HT-29 (cell line): ENCODE results near the gene HOGA1. TPM values are rescaled to one million over a fixed set of nuclear protein-coding genes. Genes with fewer than 3 reads are reported as not detected.
A peak's percentile ranks its signal among the peaks of the same experiment; 100 is the strongest.
"Not testable (repeated sequence)": the region's sequence is repeated elsewhere in the genome, so short reads cannot be mapped to it uniquely, and the experiment has no call there.

Experiments
- DNase-seq: peaks from one replicate; pipeline ENCODE4 v3.0.0-alpha.2; 2015; ENCODE audit warnings: low spot score
- total RNA-seq: library from RNA; depleted of rRNA; stranded (reverse); fragments of >200 nt; shearing (Covaris generic); gene quantifications from 2 replicates; pipeline ENCODE4 v1.2.3, GENCODE V29; 2014

The HOGA1 gene
- total RNA-seq, 1 experiment from 2014 or later: 0.36 TPM

- not testable (repeated sequence) for DNase-seq
Observed at GRCh38 chr10:97554336-97554735, 29.9 kb upstream of the HOGA1 start.

GRCh38 chr10:97555541-97555940, 28.6 kb upstream of the HOGA1 start:
- DNase-seq: not testable (repeated sequence)

GRCh38 chr10:97560731-97561381, 23.3 kb upstream of the HOGA1 start:
- not testable (repeated sequence) for DNase-seq

GRCh38 chr10:97561386-97562077, 22.7 kb upstream of the HOGA1 start:
- not testable (repeated sequence) for DNase-seq

- not testable (repeated sequence) for DNase-seq
Observed at GRCh38 chr10:97562329-97562728, 21.9 kb upstream of the HOGA1 start.

GRCh38 chr10:97563337-97563736, 20.9 kb upstream of the HOGA1 start:
- no peak for DNase-seq

GRCh38 chr10:97564776-97565175, 19.4 kb upstream of the HOGA1 start:
- DNase-seq: no peak

- DNase-seq: no peak
Observed at GRCh38 chr10:97566336-97566996, 17.7 kb upstream of the HOGA1 start.

GRCh38 chr10:97567891-97568290, 16.3 kb upstream of the HOGA1 start:
- no peak for DNase-seq

- DNase-seq: no peak
Observed at GRCh38 chr10:97570146-97570788, 13.9 kb upstream of the HOGA1 start.

- DNase-seq: no peak
Observed at GRCh38 chr10:97570789-97571471, 13.3 kb upstream of the HOGA1 start.

- peak; percentile 65 for DNase-seq
Observed at GRCh38 chr10:97571622-97572021, 12.6 kb upstream of the HOGA1 start.

GRCh38 chr10:97572214-97572989, 11.8 kb upstream of the HOGA1 start, which contains the start of gene ANKRD2:
ANKRD2 (plus strand) TSS chr10:97572779; CDS start chr10:97572789, 10 bp downstream.
- peak; percentile 75 for DNase-seq

- DNase-seq: no peak
Observed at GRCh38 chr10:97573021-97573420, 11.2 kb upstream of the HOGA1 start.

- DNase-seq: no peak
Observed at GRCh38 chr10:97573672-97574071, 10.5 kb upstream of the HOGA1 start.

GRCh38 chr10:97574374-97575126, 9.6 kb upstream of the HOGA1 start:
- peak; percentile 96 for DNase-seq

GRCh38 chr10:97575127-97575668, 9.0 kb upstream of the HOGA1 start:
- no peak for DNase-seq

- not testable (repeated sequence) for DNase-seq
Observed at GRCh38 chr10:97576487-97576886, 7.7 kb upstream of the HOGA1 start.

- no peak for DNase-seq
Observed at GRCh38 chr10:97577701-97578100, 6.5 kb upstream of the HOGA1 start.
